DMS153 treated with DMSO at 0.1 percent for 48 hours (cell line): ENCODE data around the gene HMGXB3.

Experiments
- DNase-seq: peaks from one replicate; lab custom pipeline; 2025; ENCODE audit not compliant: unreplicated experiment; lab: John Stamatoyannopoulos, UW

Gene HMGXB3

GRCh38 chr5:150067405-150067960 lies 66.9 kb downstream of the HMGXB3 start:
- no peak for DNase-seq

GRCh38 chr5:150068071-150068470 lies 67.5 kb downstream of the HMGXB3 start:
- DNase-seq: no peak

GRCh38 chr5:150068472-150068871 lies 67.9 kb downstream of the HMGXB3 start:
- DNase-seq: no peak

GRCh38 chr5:150068961-150069645 lies 68.6 kb downstream of the HMGXB3 start:
- DNase-seq: no peak

- no peak for DNase-seq
These were observed 69.4 kb downstream of the HMGXB3 start for GRCh38 chr5:150069672-150070627.

- no peak for DNase-seq
These were observed 70.3 kb downstream of the HMGXB3 start for GRCh38 chr5:150070821-150071220.

GRCh38 chr5:150073086-150073625 lies 72.6 kb downstream of the HMGXB3 start:
- DNase-seq: no peak

GRCh38 chr5:150073677-150074076 lies 73.1 kb downstream of the HMGXB3 start:
- DNase-seq: no peak

- no peak for DNase-seq
These were observed 74.7 kb downstream of the HMGXB3 start for GRCh38 chr5:150075233-150075632.

GRCh38 chr5:150075806-150076205 lies 75.3 kb downstream of the HMGXB3 start:
- no peak for DNase-seq

- no peak for DNase-seq
These were observed 76.5 kb downstream of the HMGXB3 start for GRCh38 chr5:150077060-150077459.

GRCh38 chr5:150077996-150078801 lies 77.7 kb downstream of the HMGXB3 start:
- DNase-seq: no peak

- DNase-seq: no peak
These were observed 78.5 kb downstream of the HMGXB3 start for GRCh38 chr5:150078802-150079689.

- DNase-seq: no peak
These were observed 79.4 kb downstream of the HMGXB3 start for GRCh38 chr5:150079909-150080461.

- no peak for DNase-seq
These were observed 80.3 kb downstream of the HMGXB3 start for GRCh38 chr5:150080696-150081435.

- no peak for DNase-seq
These were observed 81.2 kb downstream of the HMGXB3 start for GRCh38 chr5:150081541-150082283.

- no peak for DNase-seq
These were observed 81.8 kb downstream of the HMGXB3 start for GRCh38 chr5:150082374-150082773.

- no peak for DNase-seq
These were observed 82.3 kb downstream of the HMGXB3 start for GRCh38 chr5:150082889-150083288.
